ENCODE data around the gene PALMD. TPM values are rescaled to one million over a fixed set of nuclear protein-coding genes. Genes with fewer than 3 reads are reported as not detected.

Gene PALMD
- total RNA-seq, 1 experiment from 2014 or later: 0.05 TPM

DNA sequence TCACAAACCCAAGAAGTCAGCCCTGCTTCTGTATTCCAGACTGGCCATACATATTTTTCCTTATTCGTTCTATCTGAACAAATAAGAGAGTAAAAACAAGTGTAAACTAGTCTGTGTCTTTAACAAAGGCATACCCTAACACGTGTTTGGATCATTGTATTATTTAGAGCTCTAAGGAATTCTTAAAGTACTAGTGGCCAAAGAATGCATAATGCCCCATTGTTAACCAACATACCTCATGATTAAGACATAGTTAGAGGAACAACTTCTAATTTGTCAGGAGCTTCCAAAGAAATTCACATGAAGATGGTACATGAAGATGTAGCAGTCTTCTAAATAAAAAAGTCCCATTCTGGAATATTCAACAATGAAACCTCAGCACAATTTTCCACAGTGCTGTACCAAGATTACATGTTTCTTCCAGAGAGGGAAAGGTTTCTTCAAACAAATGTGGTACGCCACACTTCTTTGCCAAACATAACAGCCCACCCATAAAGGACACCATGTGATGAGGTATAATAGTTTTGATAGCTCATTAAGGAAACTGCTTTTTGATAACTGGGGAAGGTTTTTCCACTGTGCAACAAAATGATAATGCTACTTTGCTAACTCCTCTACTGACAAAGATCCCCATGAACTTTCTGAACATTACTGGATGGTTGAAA is 5.0 kb downstream of the PALMD start:
- ATAC-seq: no peak
- no peak for DNase-seq (ENCODE audit: low read depth, low spot score)
- Histone ChIP-seq H3K36me3 (ENCODE audit: control insufficient read depth, insufficient read depth, low read length) (no peaks in the 10 kb centered on the region), H3K4me1 (ENCODE audit: control insufficient read depth, insufficient read depth, low read length) (no peaks in the 10 kb centered on the region), H3K27me3 (ENCODE audit: control insufficient read depth, insufficient read depth, low read length) (no peaks in the 10 kb centered on the region), H3K27ac (ENCODE audit: low read length) (no peak overlapping the region), H3K9me3 (ENCODE audit: control insufficient read depth, insufficient read depth, low read depth, low read length) (no peaks in the 10 kb centered on the region), H3K4me3 (ENCODE audit: low read depth in 2 of 2, low read length in 2 of 2) (no peak overlapping the region)
- intact Hi-C loops (cut with micrococcal nuclease; ENCODE audit: unreplicated experiment): no loop called here
- ChIA-PET POLR2A (no interaction called here), CTCF (no interaction called here)
- in situ Hi-C loops (cut with HindIII; ENCODE audit: low pct_unique_long_range_greater_than_20kb, low sequenced_read_pairs): no loop called here
- no TSS peak for BruUV-seq (replicated peaks)
- TF ChIP-seq POLR2AphosphoS5 (IDR thresholded peaks at IDR 0.05; ENCODE audit: low read depth, low read length): no peak
- TF ChIP-seq, protein P1, sequence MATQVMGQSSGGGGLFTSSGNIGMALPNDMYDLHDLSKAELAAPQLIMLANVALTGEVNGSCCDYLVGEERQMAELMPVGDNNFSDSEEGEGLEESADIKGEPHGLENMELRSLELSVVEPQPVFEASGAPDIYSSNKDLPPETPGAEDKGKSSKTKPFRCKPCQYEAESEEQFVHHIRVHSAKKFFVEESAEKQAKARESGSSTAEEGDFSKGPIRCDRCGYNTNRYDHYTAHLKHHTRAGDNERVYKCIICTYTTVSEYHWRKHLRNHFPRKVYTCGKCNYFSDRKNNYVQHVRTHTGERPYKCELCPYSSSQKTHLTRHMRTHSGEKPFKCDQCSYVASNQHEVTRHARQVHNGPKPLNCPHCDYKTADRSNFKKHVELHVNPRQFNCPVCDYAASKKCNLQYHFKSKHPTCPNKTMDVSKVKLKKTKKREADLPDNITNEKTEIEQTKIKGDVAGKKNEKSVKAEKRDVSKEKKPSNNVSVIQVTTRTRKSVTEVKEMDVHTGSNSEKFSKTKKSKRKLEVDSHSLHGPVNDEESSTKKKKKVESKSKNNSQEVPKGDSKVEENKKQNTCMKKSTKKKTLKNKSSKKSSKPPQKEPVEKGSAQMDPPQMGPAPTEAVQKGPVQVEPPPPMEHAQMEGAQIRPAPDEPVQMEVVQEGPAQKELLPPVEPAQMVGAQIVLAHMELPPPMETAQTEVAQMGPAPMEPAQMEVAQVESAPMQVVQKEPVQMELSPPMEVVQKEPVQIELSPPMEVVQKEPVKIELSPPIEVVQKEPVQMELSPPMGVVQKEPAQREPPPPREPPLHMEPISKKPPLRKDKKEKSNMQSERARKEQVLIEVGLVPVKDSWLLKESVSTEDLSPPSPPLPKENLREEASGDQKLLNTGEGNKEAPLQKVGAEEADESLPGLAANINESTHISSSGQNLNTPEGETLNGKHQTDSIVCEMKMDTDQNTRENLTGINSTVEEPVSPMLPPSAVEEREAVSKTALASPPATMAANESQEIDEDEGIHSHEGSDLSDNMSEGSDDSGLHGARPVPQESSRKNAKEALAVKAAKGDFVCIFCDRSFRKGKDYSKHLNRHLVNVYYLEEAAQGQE (IDR thresholded peaks at IDR 0.05; ENCODE audit: insufficient read depth in 1 of 2, low read depth in 2 of 2, low read length in 1 of 2): no peak
- no peak for TF ChIP-seq TCF7L2 (IDR thresholded peaks at IDR 0.05; ENCODE audit: low read depth, low read length)
- TF ChIP-seq SIN3A (IDR thresholded peaks at IDR 0.05; ENCODE audit: borderline replicate concordance, insufficient read depth, low read depth, low read length): no peak
- TF ChIP-seq, protein P2, sequence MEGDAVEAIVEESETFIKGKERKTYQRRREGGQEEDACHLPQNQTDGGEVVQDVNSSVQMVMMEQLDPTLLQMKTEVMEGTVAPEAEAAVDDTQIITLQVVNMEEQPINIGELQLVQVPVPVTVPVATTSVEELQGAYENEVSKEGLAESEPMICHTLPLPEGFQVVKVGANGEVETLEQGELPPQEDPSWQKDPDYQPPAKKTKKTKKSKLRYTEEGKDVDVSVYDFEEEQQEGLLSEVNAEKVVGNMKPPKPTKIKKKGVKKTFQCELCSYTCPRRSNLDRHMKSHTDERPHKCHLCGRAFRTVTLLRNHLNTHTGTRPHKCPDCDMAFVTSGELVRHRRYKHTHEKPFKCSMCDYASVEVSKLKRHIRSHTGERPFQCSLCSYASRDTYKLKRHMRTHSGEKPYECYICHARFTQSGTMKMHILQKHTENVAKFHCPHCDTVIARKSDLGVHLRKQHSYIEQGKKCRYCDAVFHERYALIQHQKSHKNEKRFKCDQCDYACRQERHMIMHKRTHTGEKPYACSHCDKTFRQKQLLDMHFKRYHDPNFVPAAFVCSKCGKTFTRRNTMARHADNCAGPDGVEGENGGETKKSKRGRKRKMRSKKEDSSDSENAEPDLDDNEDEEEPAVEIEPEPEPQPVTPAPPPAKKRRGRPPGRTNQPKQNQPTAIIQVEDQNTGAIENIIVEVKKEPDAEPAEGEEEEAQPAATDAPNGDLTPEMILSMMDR (IDR thresholded peaks at IDR 0.05): no peak

DNA sequence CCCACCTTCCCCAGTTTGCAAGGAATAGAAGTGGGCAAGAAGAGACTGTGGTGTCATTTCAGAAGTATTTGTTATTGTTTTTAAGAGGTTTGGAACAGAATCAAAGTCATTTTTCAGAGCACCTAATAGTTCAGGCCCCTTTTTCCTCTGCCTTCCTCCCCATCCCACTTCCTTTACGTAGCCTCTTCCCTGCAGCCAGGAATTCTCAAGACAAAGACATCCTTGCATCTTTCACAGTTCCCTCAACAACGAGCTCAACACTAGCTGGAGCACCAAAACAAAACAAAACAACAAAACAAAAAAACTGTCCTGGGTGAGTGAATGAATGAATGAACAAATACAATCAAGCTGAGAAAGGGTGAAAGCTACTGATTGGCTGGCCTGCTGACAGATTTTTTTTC is 7.0 kb downstream of the PALMD start:
- no peaks in the 10 kb centered on the region for H3K9me3 ChIP-seq (ENCODE audit: control insufficient read depth, insufficient read depth, low read depth, low read length)
- TF ChIP-seq, protein P1 (IDR thresholded peaks at IDR 0.05; ENCODE audit: insufficient read depth in 1 of 2, low read depth in 2 of 2, low read length in 1 of 2): no peak
- no peak for TF ChIP-seq POLR2AphosphoS5 (IDR thresholded peaks at IDR 0.05; ENCODE audit: low read depth, low read length)
- TF ChIP-seq, protein P2 (IDR thresholded peaks at IDR 0.05): no peak
- TF ChIP-seq TCF7L2 (IDR thresholded peaks at IDR 0.05; ENCODE audit: low read depth, low read length): no peak
- no peak for TF ChIP-seq SIN3A (IDR thresholded peaks at IDR 0.05; ENCODE audit: borderline replicate concordance, insufficient read depth, low read depth, low read length)
- intact Hi-C loops (cut with micrococcal nuclease; ENCODE audit: unreplicated experiment) (no loop called here), in situ Hi-C loops (cut with HindIII; ENCODE audit: low pct_unique_long_range_greater_than_20kb, low sequenced_read_pairs) (no loop called here)
- no peak overlapping the region for H3K27ac ChIP-seq (ENCODE audit: low read length)
- DNase-seq (ENCODE audit: low read depth, low spot score) (no peak), ATAC-seq (no peak)
- POLR2A ChIA-PET: no interaction called here
- no peaks in the 10 kb centered on the region for H3K36me3 ChIP-seq (ENCODE audit: control insufficient read depth, insufficient read depth, low read length)
- no peaks in the 10 kb centered on the region for H3K4me1 ChIP-seq (ENCODE audit: control insufficient read depth, insufficient read depth, low read length)
- H3K4me3 ChIP-seq (ENCODE audit: low read depth in 2 of 2, low read length in 2 of 2): no peak overlapping the region
- no peaks in the 10 kb centered on the region for H3K27me3 ChIP-seq (ENCODE audit: control insufficient read depth, insufficient read depth, low read length)
- BruUV-seq (replicated peaks): no TSS peak
- CTCF ChIA-PET: no interaction called here

Data from Panc1 (cell line).